HuH-7.5 (cell line): ENCODE data around the gene CATSPER1.

ENCODE experiments used
- DNase-seq: peaks from one replicate; pipeline ENCODE4 v3.0.0; 2011; ENCODE audit warnings: low spot score

The CATSPER1 gene

GRCh38 chr11:66026017-66026529 lies at the start of gene CATSPER1:
Gene CATSPER1 (minus strand): TSS chr11:66026479. CDS start chr11:66026379, 100 bp downstream.
- DNase-seq = no peak

GRCh38 chr11:66075273-66075672 lies 49.0 kb upstream of the CATSPER1 start:
- DNase-seq = no peak

- DNase-seq = no peak
Measured at GRCh38 chr11:66073669-66074068, 47.4 kb upstream of the CATSPER1 start.

GRCh38 chr11:66072518-66072917 lies 46.2 kb upstream of the CATSPER1 start:
- no peak for DNase-seq

- DNase-seq = no peak
Measured at GRCh38 chr11:66072081-66072480, 45.8 kb upstream of the CATSPER1 start.

- DNase-seq = no peak
Measured at GRCh38 chr11:66071381-66071801, 45.1 kb upstream of the CATSPER1 start.

GRCh38 chr11:66070604-66071380 lies 44.5 kb upstream of the CATSPER1 start:
- no peak for DNase-seq

GRCh38 chr11:66069715-66070603 lies 43.7 kb upstream of the CATSPER1 start, which contains the start of gene PACS1:
Gene PACS1 (plus strand): TSS chr11:66070272. CDS start chr11:66070487, 215 bp downstream.
- DNase-seq = peak; percentile 67

GRCh38 chr11:66068923-66069714 lies 42.8 kb upstream of the CATSPER1 start:
- DNase-seq = no peak

- peak; percentile 81 for DNase-seq
Measured at GRCh38 chr11:66068154-66068821, 42.0 kb upstream of the CATSPER1 start.

- DNase-seq = no peak
Measured at GRCh38 chr11:66067640-66068039, 41.4 kb upstream of the CATSPER1 start.

- DNase-seq = no peak
Measured at GRCh38 chr11:66066751-66067150, 40.5 kb upstream of the CATSPER1 start.

- DNase-seq = no peak
Measured at GRCh38 chr11:66064571-66064970, 38.3 kb upstream of the CATSPER1 start.

- no peak for DNase-seq
Measured at GRCh38 chr11:66063900-66064299, 37.6 kb upstream of the CATSPER1 start.

- DNase-seq = no peak
Measured at GRCh38 chr11:66062408-66062807, 36.1 kb upstream of the CATSPER1 start.

GRCh38 chr11:66061268-66061667 lies 35.0 kb upstream of the CATSPER1 start:
- DNase-seq = no peak

- DNase-seq = no peak
Measured at GRCh38 chr11:66059966-66060680, 33.8 kb upstream of the CATSPER1 start.

- no peak for DNase-seq
Measured at GRCh38 chr11:66056501-66056900, 30.2 kb upstream of the CATSPER1 start.

- no peak for DNase-seq
Measured at GRCh38 chr11:66055021-66055420, 28.7 kb upstream of the CATSPER1 start.

- DNase-seq = no peak
Measured at GRCh38 chr11:66052664-66052982, 26.3 kb upstream of the CATSPER1 start.
